HG02623 (cell line): ENCODE results near the gene YARS1.

Experiments
- ATAC-seq: cut with Tn5 transposase; IDR thresholded peaks from one replicate; pipeline ENCODE4 v1.9.1; 2021; ENCODE audit warnings: moderate library complexity; ENCODE audit not compliant: unreplicated experiment

Gene YARS1

GRCh38 chr1:32817159-32817814, at the start of gene YARS1, which contains the start of gene S100PBP:
Gene YARS1 (minus strand): TSS chr1:32817358. CDS start chr1:32817244, 114 bp downstream.
Gene S100PBP (plus strand): TSS chr1:32817653. CDS start chr1:32826100, 8,447 bp downstream.
- ATAC-seq = peak; percentile 80

- ATAC-seq = no peak
Measured at GRCh38 chr1:32865639-32866405, 48.7 kb upstream of the YARS1 start.

- no peak for ATAC-seq
Measured at GRCh38 chr1:32864375-32865019, 47.3 kb upstream of the YARS1 start.

- no peak for ATAC-seq
Measured at GRCh38 chr1:32863881-32864245, 46.7 kb upstream of the YARS1 start.

GRCh38 chr1:32863218-32863880, 46.2 kb upstream of the YARS1 start:
- ATAC-seq = no peak

GRCh38 chr1:32861904-32862695, 44.9 kb upstream of the YARS1 start:
- no peak for ATAC-seq

GRCh38 chr1:32860566-32860965, 43.4 kb upstream of the YARS1 start:
- ATAC-seq = no peak

- ATAC-seq = no peak
Measured at GRCh38 chr1:32859915-32860314, 42.8 kb upstream of the YARS1 start.

GRCh38 chr1:32858791-32859190, 41.6 kb upstream of the YARS1 start:
- ATAC-seq = no peak

GRCh38 chr1:32858136-32858535, 41.0 kb upstream of the YARS1 start:
- no peak for ATAC-seq

- ATAC-seq = no peak
Measured at GRCh38 chr1:32855861-32856617, 38.9 kb upstream of the YARS1 start.

GRCh38 chr1:32848354-32849063, 31.4 kb upstream of the YARS1 start:
- ATAC-seq = no peak

GRCh38 chr1:32831878-32832277, 14.7 kb upstream of the YARS1 start:
- ATAC-seq = no peak

- no peak for ATAC-seq
Measured at GRCh38 chr1:32830092-32830852, 13.1 kb upstream of the YARS1 start.

GRCh38 chr1:32828341-32828740, 11.2 kb upstream of the YARS1 start:
- no peak for ATAC-seq

- ATAC-seq = no peak
Measured at GRCh38 chr1:32825181-32825580, 8.0 kb upstream of the YARS1 start.

- ATAC-seq = peak; percentile 28
Measured at GRCh38 chr1:32818804-32819541, 1.8 kb upstream of the YARS1 start.
